GM21528 (cell line): ENCODE results near the gene UCHL1.
"Not testable (repeated sequence)": the region's sequence is repeated elsewhere in the genome, so short reads cannot be mapped to it uniquely, and the experiment has no call there.

ENCODE experiments used
- ATAC-seq: cut with Tn5 transposase; IDR thresholded peaks from one replicate; pipeline ENCODE4 v1.9.1; 2021; ENCODE audit warnings: mild to moderate bottlenecking, moderate library complexity; ENCODE audit not compliant: unreplicated experiment, low FRiP score

Gene UCHL1

GRCh38 chr4:41236032-41236431 lies 20.7 kb upstream of the UCHL1 start:
- ATAC-seq = no peak

DNA sequence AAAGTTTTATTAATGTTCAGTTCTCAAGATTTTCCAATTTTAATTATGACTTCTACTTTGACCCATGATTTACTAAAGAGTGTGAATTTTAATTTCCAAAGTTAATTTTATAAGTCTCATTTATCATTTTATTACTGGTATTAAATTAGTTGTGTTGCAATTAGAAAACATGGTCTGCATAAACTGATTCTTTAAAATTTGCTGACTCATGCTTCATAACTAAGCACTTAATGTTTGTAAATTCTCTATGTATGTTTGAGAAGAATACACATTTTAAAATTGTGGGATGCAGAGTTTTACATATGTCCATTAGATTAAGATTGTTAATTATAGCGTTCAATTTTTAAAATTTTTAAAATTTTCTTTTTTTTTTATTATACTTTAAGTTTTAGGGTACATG lies 20.2 kb upstream of the UCHL1 start:
- ATAC-seq = no peak

GRCh38 chr4:41241919-41242318 lies 14.8 kb upstream of the UCHL1 start:
- no peak for ATAC-seq

DNA sequence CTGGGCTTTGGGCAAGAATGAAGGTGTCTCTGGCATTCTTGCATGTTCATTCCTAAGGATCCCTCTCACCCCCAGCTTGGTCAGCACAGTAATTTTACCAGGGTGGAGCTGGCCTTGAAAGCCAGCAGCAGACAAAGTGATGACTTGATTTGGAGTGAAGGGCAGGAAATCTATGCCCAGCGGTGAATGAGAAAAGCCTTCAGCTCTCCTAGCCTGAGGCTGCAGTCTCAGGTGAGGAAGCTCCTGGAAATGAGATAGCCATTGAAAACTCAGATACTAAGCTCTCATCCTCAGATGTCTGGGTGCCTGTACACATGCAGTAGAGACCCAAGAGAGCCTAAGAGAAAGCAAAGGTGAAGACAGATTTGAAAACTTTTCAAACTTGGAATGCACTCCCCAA lies 10.7 kb upstream of the UCHL1 start:
- no peak for ATAC-seq

GRCh38 chr4:41256131-41256739 lies 493 bp upstream of the UCHL1 start:
- no peak for ATAC-seq

DNA sequence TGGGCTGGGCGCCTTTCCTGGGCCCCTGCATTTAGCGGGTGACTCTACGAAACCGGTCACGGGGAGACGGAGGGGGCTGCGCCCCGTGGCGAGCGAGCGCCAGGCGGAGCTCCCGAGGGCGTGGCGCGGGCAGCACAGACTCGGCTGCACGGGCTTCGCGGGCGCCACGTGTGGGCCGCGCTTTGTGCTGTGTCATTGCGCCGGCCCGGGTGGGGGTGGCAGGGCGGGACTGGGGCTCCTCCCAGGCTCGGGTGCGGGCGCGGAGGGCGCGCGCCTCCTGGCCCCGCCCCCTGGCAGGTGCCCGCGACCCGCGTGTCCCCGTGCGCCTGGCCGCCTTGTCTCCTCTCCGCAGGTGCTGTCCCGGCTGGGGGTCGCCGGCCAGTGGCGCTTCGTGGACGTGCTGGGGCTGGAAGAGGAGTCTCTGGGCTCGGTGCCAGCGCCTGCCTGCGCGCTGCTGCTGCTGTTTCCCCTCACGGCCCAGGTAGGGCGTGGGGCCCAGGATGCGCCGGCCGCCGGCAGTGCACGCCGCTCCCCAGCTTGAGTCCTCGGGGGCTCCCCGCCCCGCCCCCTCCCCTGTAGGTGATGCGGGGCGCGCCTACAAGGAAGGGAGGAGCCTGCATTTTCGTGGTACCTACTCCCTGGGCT lies 651 bp downstream of the UCHL1 start:
- ATAC-seq = peak; percentile 79

GRCh38 chr4:41257906-41258305 lies 1.2 kb downstream of the UCHL1 start:
- no peak for ATAC-seq

DNA sequence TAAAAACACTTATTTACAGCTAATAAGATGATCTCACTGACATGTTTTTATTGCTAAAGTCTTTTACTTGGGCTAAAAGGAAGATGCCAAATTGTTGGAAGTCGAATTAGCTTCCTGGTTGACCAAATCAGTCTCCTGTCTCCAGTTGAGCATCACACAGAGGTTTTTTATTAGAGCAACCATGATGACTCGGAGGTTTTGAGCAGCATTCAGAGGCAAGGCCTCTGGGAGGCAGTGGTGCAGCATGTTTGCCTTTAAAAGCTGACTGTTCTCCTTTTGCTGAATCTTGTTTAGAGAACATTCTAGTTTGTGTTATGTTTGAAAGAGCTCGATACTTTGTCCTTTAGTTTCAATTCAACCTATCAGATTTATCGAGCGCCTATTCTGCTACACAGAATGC lies 2.1 kb downstream of the UCHL1 start:
- no peak for ATAC-seq

DNA sequence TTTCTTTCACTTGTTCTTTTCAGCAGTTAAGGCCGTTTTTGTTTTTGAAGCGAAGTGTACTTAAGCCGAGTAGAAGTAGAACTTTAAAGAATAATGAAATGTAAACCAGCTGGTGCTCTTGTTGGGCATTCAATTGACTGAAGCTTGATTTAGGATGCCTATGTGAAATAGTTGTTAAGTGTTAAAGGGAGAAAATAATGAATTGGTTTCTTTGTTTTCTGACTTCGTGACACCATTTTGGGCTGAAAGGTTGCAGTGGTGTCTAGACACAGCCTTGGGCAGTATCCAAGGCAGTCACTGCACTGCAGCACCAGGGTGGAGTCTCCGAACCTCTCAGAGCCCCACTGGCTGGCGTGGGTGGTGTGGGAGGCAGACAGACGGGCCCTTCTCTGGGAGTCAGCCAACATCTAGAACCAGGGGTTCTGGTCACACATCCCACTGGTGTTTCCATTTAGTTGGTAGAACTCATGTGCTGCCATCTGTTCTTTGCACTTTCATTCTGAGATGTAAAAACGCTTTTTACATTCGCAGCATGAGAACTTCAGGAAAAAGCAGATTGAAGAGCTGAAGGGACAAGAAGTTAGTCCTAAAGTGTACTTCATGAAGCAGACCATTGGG lies 3.5 kb downstream of the UCHL1 start:
- no peak for ATAC-seq

- no peak for ATAC-seq
Observed at GRCh38 chr4:41262198-41262597, 5.5 kb downstream of the UCHL1 start.

DNA sequence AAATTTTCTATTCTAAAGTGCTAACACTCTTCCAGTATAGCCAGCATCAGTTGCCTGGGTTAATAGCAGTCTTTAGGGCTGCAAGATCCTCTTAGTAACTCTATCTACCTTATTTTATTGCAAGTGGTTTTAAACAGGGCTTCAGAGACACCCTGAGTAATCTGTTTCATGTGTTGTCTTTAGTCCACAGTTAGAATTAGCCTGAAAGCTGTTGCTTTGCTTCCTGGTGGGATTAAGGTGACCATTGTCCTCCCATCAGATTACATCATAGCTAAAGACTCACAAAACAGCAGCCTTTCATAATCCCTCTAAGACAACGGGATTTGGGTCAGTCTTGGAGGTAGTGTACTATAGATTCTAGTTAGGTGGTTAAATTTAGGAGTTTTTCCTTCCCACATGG lies 7.5 kb downstream of the UCHL1 start:
- ATAC-seq = no peak

DNA sequence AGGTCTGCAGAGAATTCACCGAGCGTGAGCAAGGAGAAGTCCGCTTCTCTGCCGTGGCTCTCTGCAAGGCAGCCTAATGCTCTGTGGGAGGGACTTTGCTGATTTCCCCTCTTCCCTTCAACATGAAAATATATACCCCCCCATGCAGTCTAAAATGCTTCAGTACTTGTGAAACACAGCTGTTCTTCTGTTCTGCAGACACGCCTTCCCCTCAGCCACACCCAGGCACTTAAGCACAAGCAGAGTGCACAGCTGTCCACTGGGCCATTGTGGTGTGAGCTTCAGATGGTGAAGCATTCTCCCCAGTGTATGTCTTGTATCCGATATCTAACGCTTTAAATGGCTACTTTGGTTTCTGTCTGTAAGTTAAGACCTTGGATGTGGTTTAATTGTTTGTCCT lies 11.3 kb downstream of the UCHL1 start:
- ATAC-seq = no peak

DNA sequence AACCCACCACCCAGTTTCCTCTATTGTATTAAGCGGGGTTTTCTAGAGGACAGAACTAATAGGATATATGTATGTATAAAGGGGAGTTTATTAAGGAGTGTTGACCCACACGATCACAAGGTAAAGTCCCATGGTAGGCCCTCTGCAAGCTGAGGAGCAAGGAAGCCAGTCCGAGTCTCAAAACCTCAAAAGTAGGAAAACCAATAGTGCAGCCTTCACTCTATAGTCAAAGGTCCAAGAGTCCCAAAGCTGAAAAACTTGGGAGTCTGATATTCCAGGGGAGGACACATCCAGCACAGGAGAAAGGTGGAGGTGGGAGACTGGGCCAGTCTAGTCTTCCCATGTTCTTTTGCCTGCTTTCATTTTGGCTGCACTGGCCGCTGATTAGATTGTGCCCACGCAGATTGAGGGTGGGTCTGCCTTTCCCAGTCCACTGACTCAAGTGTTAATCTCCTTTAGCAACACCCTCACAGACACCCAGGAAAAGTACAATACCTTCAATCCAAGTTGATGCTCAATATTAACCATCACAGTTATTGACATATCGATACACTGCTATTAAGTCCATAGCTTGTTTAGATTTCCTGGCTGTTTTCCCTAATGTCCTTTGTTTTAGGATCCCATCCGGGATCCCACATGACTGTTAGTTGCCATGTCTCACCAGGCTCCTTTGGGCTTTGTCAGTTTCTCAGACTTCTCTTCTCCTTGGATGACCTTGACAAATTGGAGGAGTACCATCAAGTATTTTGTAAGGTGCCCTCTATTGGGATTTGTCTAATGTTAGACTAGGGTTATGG lies 12.2 kb downstream of the UCHL1 start:
- no peak for ATAC-seq

GRCh38 chr4:41269682-41270081 lies 13.0 kb downstream of the UCHL1 start:
- ATAC-seq = no peak

DNA sequence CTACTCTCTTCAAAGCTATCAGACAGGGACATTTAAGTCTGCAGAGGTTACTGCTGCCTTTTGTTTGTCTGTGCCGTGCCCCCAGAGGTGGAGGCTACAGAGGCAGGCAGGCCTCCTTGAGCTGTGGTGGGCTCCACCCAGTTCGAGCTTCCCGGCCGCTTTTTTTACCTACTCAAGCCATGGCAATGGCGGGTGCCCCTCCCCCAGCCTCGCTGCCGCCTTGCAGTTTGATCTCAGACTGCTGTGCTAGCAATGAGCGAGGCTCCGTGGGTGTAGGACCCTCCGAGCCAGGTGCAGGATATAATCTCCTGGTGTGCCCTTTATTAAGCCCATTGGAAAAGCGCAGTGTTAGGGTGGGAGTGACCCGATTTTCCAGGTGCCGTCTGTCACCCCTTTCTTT lies 19.2 kb downstream of the UCHL1 start:
- not testable (repeated sequence) for ATAC-seq

- ATAC-seq = no peak
Observed at GRCh38 chr4:41280010-41280409, 23.3 kb downstream of the UCHL1 start.

- peak; percentile 97 for ATAC-seq
Observed at GRCh38 chr4:41281038-41281634, 24.4 kb downstream of the UCHL1 start.

GRCh38 chr4:41282366-41282765 lies 25.6 kb downstream of the UCHL1 start:
- no peak for ATAC-seq

DNA sequence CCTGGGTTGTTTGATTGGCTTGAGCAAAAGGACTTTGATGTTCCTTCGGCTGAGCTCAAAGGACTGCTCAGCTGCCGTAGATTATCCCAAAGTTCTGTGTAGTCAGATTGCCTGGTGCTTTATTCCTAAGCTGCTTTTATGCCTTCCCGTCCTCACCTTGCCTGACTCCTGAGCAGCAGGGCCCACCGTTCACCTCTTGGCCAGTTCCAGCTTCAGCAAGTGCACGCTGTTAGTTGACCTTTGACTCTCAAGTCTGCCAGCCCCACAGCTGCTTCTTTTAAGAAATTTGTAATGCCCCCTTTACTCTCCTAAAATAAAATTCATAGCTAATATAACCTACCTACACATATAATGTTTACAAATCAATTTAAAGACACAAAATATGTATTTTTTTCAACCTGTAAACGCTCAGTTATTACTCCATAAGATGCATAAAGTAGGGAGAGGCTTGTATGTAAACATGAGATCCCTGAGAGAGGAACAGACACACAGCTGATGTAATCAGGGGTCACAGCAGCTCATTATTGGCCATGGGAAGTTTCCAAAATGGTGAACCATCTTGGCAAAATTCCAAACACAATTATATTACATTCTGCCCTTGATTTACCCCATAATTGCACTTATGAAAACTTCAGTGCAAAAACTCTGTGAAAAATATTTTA lies 28.6 kb downstream of the UCHL1 start:
- ATAC-seq = no peak

- no peak for ATAC-seq
Observed at GRCh38 chr4:41285864-41286235, 29.1 kb downstream of the UCHL1 start.

- ATAC-seq = no peak
Observed at GRCh38 chr4:41287005-41287404, 30.3 kb downstream of the UCHL1 start.
